ENCODE data around the gene PIR.

DNA sequence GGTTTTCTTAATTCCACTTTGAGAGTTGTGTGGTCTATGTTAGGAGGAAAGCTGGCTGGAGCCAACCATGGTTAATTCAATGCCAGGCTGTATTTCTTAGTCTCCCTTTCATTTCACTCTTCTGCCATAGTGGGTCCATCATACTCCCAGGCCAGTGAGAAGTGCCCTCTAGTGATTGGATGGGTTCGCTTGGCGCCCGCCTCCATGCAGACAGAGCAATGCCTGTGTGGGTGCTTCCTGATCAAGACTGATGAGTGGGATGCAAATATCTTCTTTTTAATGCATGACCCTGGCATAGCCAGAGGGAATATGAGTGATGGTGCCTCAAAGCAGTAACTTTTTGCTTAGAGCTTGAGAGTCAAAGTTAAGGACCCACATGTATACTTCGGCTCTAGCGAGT, 13.9 kb upstream of the PIR start:
- no peak for TF ChIP-seq POLR2AphosphoS5 (IDR thresholded peaks at IDR 0.05; ENCODE audit: borderline replicate concordance, low read depth, low read length)
- no peak for TF ChIP-seq EZH2 (IDR thresholded peaks at IDR 0.05)
